HG03354 (cell line): ENCODE results near the gene RAB35.

Source experiments
- ATAC-seq: cut with Tn5 transposase; IDR thresholded peaks from one replicate; pipeline ENCODE4 v1.9.1; 2021; ENCODE audit warnings: mild to moderate bottlenecking; ENCODE audit not compliant: unreplicated experiment, poor library complexity, severe bottlenecking

RAB35 gene

GRCh38 chr12:120091371-120092090 is 25.0 kb downstream of the RAB35 start:
- ATAC-seq = no peak

GRCh38 chr12:120090626-120091295 is 25.8 kb downstream of the RAB35 start:
- no peak for ATAC-seq

DNA sequence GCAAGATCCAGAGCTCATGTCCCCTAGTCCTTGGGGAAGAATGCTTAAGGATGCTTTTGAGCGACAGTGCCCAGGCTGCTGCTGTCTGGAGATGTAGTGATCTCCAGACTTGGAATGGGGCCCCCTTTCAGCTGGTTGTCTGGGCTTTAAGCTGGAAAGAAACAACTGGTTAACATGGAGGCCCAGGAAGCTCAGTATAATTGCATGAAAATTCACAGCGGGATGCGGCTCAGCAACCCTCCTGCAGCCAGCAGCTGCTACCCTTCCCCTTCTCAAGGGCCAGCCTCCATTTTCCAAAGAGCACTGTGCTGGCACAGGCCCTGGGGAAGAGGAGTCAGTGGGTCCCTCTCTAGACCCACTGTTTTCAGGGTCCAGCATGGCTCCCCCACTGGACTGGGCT is 26.3 kb downstream of the RAB35 start:
- no peak for ATAC-seq

GRCh38 chr12:120089796-120090195 is 26.8 kb downstream of the RAB35 start:
- ATAC-seq = no peak

DNA sequence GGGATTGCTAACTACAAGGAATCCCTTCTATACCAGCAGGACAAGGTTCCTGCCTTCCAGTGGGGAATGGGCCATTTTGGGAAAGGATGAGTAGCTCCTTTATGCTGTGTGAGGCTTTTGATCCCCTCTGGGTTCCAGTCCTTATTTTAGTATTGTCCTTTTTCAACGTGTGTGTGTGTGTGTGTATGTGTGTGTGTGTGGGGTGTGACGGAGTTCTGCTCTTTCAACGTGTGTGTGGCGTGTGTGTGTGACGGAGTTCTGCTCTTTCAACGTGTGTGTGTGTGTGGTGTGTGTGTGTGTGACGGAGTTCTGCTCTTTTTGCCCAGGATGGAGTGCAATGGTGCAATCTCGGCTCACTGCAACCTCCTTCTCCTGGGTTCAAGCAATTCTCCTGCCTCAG is 27.4 kb downstream of the RAB35 start:
- no peak for ATAC-seq

GRCh38 chr12:120086801-120087621 is 29.5 kb downstream of the RAB35 start:
- ATAC-seq = peak; percentile 99

DNA sequence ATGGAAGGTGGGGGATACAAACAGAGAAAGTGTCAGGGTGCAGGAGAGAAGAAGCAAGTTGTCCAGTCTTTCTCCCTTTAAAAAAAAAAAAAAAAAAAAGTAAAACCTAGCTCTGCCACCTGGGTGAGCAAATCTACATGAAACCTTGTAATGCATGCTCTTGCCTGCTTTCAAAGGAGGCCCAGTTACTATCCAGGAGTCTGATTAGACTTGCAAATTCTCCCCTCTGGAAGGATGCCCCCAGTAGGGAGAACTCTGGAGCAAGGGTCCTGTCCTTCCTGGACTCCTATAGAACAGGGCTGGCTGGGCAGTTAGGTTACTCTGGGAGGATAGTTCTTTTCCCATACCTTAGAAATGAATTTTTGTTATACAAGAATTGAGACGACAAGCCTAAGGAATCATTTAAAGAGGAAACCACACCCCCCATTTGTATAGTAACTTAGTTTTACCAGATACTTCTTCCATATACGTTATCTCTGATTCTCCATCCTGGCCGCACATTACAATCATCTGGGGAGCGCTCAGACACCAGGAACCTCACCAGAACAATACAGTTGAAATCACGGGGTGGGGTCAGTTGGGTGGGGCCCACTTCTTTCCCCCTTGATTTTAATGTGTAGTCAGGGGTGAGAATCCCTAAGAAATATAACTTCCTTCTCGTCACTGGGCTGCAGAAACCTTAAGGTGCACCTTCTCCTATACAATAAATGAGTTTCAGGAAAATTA is 30.5 kb downstream of the RAB35 start:
- no peak for ATAC-seq

GRCh38 chr12:120081641-120082040 is 34.9 kb downstream of the RAB35 start:
- ATAC-seq = no peak

GRCh38 chr12:120079411-120080400 is 36.8 kb downstream of the RAB35 start:
- no peak for ATAC-seq

GRCh38 chr12:120078868-120079267 is 37.7 kb downstream of the RAB35 start:
- no peak for ATAC-seq

GRCh38 chr12:120077260-120077659 is 39.3 kb downstream of the RAB35 start:
- ATAC-seq = no peak

DNA sequence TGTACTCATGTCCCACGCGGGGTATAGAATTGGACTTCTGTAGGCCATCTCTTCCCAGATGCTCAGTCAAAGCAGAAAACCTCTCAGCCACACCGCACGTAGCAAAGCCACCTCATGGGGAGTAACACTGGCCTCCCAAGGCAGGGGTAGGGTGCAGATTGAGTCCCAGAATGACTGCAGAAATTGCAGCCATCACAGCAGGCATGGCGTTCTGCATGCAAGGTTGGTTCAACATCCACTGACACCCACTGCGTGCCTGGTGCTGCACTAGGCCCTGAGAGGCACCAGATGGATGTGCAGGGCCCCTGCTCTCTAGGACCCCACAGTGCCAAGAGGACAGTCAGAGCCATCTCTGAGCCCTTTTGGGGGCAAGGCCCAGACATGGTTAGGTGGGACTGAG is 39.9 kb downstream of the RAB35 start:
- ATAC-seq = no peak

DNA sequence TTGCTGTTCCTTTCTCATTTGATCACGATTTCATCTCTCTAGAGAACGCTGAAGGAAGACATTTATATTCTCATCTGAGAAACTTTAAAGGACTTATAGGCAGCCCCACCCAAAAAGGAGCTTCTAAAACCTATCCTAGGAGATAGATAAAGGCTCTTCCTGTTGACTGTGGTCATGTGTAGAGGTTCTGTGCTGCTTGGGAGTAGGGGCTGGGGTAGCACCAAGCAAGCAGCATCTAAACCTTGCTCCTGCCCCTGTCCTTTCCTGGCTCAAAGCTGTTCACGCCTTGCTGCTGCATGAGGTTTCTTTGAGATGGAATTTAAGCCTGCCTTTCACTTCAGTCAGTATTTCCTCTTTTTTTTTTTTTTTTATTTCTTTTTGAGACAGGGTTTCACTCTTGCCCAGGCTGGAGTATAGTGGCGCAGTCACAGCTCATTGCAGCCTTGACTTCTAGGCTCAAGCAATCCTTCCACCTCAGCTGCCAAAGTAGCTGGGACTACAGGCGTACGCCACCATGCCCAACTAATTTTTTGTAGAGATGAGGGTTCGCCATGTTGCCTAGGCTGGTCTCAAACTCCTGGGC is 41.4 kb downstream of the RAB35 start:
- ATAC-seq = no peak

DNA sequence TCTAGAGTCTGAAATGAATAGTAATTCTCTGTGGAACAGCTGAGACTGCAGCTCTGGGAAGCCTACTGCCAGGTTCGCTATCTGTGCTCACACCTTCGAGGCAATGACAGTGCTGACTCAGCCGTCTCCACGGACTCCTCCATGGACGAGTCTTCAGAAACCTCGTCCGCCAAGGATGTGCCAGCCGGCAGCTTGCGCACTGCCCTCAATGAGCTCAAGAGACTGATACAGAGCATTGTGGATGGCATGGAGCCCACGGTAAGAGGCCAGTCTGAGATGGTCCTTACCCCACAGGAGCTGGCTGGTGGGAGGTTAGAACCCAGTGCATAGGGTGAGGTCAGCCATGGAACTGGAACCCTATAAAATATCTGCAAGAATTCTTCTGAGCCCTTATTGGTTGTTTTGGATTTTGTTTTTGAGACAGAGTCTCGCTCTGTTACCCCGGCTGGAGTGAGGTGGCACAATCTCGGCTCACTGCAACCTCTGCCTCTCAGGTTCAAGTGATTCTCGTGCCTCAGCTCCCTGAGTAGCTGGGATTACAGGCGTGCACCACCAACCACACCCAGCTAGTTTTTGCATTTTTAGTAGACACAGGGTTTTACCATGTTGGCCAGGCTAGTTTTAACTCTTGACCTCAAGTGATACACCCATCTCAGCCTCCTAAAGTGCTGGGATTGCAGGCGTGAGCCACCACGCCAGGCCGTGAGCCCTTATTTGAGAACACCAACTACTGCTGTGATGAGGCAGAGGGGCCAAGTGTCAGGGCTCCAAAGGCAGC is 43.9 kb downstream of the RAB35 start:
- no peak for ATAC-seq

DNA sequence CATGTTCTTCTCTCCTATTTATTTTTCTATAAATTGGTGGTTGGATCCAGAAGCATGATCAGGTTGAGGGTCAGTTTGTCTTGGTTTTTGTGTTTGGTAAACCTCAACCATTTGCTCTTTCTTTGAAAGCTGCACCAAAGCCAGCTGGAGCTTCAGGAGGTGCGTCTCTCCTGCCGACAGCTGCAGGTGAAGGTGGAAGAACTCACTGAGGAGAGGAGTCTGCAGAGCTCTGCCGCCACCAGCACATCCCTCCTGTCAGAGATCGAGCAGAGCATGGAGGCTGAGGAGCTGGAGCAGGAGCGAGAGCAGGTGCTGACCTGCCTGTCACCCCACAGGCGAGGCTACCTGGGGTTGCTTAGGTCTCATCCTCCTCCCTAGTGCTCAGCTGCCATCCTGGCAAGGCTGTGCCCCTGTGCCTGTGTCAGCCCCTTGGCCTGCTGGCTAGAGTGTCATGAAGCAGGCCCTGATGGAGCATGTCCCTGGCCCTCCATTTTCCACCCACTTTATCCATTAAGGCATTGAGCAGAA is 45.0 kb downstream of the RAB35 start:
- ATAC-seq = no peak

- ATAC-seq = no peak
Observed at GRCh38 chr12:120069278-120069677, 47.3 kb downstream of the RAB35 start.

GRCh38 chr12:120067901-120068300 is 48.7 kb downstream of the RAB35 start:
- no peak for ATAC-seq
